HG03378 (cell line): ENCODE results near the gene QRICH1.

Experiments
- ATAC-seq: cut with Tn5 transposase; IDR thresholded peaks from one replicate; pipeline ENCODE4 v1.9.1; 2021; ENCODE audit warnings: mild to moderate bottlenecking, moderate library complexity; ENCODE audit not compliant: unreplicated experiment

The QRICH1 gene

GRCh38 chr3:49120096-49120437 lies 26.2 kb upstream of the QRICH1 start:
- peak; percentile 6 for ATAC-seq

DNA sequence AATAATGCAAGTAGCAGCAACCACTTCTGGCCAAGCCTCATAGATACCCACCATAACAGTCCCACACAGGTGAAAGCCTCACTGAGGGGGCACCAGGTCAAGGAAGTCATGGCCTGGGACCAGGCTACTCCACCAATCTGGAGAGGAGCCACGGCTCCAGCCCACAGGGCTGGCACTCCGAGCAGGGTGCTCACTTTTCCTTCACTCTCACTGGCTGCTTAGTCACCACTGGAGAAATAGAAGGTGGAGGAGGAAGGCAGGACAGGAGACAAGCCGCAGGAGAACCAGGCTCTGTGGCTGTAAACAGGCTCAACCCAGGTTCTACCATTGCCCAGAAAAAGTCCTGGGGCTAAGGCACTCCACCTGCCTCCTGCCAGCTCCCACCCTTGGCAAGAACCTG lies 25.6 kb upstream of the QRICH1 start:
- ATAC-seq = no peak

DNA sequence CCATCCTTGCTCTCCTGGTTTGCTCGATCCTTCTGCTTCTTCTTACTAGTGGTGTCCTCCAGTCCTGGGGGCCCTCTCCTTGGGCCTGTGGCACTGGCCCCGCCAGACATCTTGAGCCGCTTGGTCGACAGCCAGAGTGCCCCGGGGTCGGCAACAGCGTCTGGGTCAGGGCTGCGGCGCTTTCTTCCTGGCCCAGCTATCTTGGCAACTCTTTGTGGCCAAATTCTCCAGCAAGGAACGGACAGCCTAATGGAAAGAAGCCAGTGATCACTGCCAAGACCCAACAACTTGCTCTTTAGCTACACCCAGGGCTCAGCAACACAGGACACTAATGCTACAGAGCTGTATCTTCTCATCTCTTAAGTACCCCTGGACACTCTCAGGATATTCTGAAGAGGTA lies 25.2 kb upstream of the QRICH1 start:
- ATAC-seq = no peak

DNA sequence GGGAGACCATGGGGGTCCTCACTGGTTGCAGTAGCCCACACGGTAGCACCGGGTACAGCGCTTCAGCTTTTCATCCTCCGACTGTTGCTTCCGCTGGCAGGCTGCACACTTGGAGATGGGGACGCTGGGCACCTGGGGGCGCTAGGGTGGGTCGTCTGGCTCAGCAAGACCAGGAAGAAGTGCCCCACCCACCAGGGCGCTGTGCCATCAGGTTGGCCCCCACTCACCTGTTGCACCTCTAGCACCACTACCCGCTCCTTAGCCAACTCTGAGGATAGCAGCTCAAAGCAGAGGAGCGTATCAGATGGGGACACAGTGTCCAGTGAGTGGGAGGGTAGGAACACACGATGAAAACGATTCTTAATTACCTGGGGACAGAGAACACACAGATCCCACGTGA lies 18.4 kb upstream of the QRICH1 start:
- no peak for ATAC-seq

- no peak for ATAC-seq
These were observed 17.5 kb upstream of the QRICH1 start for GRCh38 chr3:49111347-49111746.

- no peak for ATAC-seq
These were observed 16.9 kb upstream of the QRICH1 start for GRCh38 chr3:49110780-49111179.

- no peak for ATAC-seq
These were observed 14.5 kb upstream of the QRICH1 start for GRCh38 chr3:49108346-49108745.

- ATAC-seq = peak; percentile 78
These were observed 10.8 kb upstream of the QRICH1 start, which contains the start of gene QARS1 for GRCh38 chr3:49104427-49105291. TSS of gene QARS1 (minus strand) at chr3:49104757. CDS start at chr3:49104733, 24 bp downstream.

GRCh38 chr3:49104052-49104426 lies 10.2 kb upstream of the QRICH1 start:
- no peak for ATAC-seq

- no peak for ATAC-seq
These were observed 6.3 kb upstream of the QRICH1 start for GRCh38 chr3:49100046-49100615.

GRCh38 chr3:49098910-49099630 lies 5.2 kb upstream of the QRICH1 start:
- no peak for ATAC-seq

- ATAC-seq = no peak
These were observed 4.6 kb upstream of the QRICH1 start for GRCh38 chr3:49098429-49098828.

DNA sequence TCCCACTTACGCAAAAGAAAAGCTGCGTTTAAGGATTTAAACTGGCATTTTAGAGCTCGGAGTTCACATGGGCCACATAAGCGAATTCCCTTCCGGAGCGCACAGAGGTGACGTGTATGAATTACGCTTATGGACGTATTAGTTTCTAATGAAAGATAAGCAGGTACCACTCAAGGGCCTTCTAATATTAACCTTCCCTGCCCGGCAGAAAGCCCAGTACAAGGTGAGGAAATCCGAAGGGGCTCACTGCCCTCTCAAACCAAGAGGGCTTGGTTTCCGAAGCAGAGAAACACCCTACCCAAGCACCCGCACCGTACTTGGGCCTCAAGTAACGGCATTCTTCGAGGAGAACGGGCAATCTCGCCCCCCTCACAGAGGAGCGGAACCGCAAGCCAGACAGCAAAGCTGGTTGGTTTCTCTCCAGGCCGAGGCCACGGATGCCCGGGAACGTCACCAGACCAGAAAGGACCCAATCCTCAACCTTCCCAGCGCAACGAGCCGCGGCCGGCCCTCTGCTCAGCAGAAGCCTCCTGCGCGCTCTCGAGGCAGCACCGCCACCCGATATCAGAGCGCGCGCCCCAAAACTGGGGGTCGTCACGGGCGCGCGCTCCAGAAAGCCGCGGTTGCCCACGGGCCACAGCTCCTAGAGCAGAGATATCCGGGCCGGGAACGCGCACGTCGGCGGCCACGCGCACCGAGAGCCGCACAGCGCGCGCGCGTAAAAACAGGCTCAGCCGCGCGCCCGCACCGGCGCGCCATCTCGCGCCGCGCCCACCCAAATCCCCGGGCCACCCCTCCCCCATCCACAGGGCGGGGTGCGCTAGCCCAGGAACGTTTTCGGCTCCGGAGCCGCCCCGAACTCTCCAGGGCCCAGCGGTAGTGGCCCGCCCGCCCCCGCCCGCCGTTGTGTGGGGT lies 676 bp downstream of the QRICH1 start:
- ATAC-seq = peak; percentile 26

- no peak for ATAC-seq
These were observed 12.4 kb downstream of the QRICH1 start for GRCh38 chr3:49081429-49081828.

DNA sequence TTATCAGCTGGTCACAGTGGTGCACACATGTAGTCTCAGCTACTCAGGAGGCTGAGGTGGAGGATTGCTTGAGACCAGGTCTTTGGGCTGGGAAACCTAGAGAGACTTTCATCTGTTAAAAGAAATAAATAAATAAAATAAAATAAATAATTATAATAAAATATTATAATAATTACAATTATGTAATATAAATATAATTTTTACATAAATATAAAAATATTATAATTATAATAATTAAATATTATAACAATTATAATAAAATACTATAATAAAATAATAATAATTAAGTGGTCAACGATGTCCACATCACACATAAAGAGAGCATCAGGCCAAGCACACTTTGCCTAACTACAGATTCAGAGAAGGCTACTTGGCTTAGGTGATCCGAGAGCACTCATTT lies 14.6 kb downstream of the QRICH1 start:
- ATAC-seq = no peak

DNA sequence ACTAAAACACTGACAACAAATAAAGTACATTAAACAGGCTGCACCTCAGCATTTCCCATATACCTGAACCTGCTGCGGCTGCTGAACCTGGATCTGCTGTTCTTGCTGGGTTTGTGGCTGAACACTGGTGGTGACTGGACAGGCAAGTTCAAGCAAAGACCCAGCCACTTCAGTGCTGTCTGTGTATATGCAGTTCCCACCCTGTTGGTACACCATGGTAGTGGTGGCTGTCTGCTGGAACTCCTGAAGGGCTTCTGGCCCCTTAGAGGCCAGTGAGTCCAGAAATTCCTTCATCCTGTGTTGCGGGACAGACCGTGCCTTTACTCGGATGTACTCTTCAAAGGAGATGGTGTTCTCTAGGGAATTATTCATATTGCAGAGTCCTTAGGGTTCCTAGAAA lies 17.2 kb downstream of the QRICH1 start:
- no peak for ATAC-seq

DNA sequence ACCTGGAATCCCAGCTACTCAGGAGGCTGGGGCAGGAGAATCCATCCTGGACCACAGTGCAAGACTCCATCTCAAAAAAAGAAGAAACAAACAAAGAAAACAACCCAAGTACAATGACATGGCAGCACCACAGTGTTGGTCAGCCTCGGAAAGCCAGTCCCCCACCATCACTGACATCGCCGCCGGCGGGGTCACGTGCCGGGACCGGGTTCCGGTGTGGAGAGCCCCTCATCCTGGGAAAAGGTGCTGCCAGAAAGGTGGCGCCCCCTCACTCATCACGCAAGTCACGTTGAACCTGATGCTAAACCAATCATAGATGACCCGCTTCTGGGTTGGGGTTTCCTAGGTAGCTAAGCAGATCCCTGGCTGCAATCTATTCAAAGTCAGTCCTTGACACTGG lies 17.8 kb downstream of the QRICH1 start:
- no peak for ATAC-seq

DNA sequence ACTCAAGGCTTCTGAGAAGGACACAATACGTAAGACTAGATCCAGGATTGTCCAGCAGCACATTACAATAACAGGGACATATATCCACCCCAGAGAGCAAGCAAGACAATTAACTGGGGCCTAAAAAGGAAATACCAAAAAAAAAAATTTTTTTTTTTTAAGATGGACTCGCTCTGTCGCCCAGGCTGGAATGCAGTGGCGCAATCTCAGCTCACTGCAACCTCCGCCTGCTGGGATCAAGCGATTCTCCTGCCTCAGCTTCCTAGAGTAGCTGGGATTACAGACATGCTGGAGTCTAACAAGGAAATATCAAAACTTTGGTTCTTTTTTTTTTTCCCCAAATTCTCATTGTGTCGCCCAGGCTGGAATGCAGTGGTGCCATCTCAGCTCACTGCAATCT lies 35.9 kb downstream of the QRICH1 start:
- no peak for ATAC-seq

DNA sequence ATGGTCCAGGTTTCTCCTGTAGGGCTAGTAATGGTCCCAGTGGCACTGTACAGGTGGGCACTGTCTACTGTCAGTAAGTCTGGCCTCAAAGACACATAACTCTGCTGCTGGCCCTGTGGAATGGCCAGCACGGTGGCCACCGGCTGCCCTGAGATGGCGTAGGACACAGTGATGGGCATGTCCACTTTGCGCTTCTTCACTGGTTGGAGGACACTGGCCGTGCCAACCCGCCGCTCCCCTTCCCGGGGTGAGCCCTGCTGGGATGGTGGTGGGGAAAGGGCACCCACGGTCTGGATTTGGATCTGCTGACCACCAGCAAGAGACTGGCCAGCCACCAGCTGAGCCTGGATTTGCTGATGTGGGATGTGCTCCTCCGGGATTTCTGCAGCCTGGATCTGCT lies 36.6 kb downstream of the QRICH1 start:
- no peak for ATAC-seq

GRCh38 chr3:49054344-49054862 lies 39.5 kb downstream of the QRICH1 start:
- ATAC-seq = no peak

DNA sequence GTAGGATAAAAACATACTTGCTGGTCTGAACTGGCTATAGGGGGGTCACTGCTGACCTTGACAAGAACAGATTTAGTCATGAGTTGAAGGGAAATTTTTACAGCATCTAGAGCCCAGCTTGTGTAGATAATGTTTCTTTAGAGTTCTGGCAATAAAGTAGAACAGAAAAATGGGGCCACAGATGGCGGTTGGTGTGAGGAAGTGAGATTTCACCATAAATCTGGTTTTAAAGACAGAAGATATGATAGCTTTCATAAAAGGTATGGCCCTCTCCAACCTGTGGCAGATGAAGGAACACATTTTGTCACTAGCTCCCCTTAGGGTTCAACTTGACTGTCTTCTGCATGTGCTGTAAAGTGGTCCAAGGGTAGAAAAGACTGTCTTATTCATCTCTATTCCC lies 40.3 kb downstream of the QRICH1 start:
- no peak for ATAC-seq
